Endothelial cell of umbilical vein (primary cell): ENCODE results near the gene LNPEP. TPM values are rescaled to one million over a fixed set of nuclear protein-coding genes. Genes with fewer than 3 reads are reported as not detected.

Experiments used
- BruUV-seq: library from RNA; stranded (reverse); fragments of 400-500 nt; replicated peaks from 2 replicates; lab custom pipeline; 2021; lab: Mats Ljungman, UMichigan
- CTCF ChIA-PET: fragments of 300-600, 350-600 bp; sonication (Branson Sonifier 250); formaldehyde crosslinking; loops from one replicate; lab custom pipeline; 2021; ENCODE audit warnings: antibody characterized with exemption, inconsistent platforms; lab: Charles Lee
- POLR2A ChIA-PET: fragments of 300-600, 350-600 bp; sonication (Branson Sonifier 250); formaldehyde crosslinking; loops from one replicate; lab custom pipeline; 2021; ENCODE audit warnings: antibody characterized with exemption, inconsistent platforms; lab: Charles Lee
- DNase-seq: peaks from one replicate; pipeline ENCODE4 v3.0.0-alpha.2; 2011; ENCODE audit warnings: low read depth, low spot score
- FAIRE-seq: peaks from 2 replicates; lab custom pipeline; 2011; peaks lifted over from hg19 to GRCh38; lab: Jason Lieb, UNC
- H2AFZ ChIP-seq: 2 replicates; pipeline ENCODE4 v1.6.0; 2012; ENCODE audit warnings: low read depth, low read length, control low read depth, inconsistent platforms
- H3K27ac ChIP-seq: 2 replicates; pipeline ENCODE4 v1.5.1; 2011; ENCODE audit warnings: low read depth, mild to moderate bottlenecking, control low read depth, low read length, moderate library complexity; ENCODE audit not compliant: insufficient read depth
- H3K27me3 ChIP-seq, 2 experiments: 2 replicates each; pipeline versions ENCODE4 v1.6.0 to v1.6.1; 2011; ENCODE audit warnings: low read length in 2 of 2, mixed read lengths in 1 of 2; ENCODE audit not compliant: control insufficient read depth in 2 of 2, insufficient read depth in 2 of 2
- H3K36me3 ChIP-seq, 2 experiments: 2 replicates in 1 of 2; 3 replicates in 1 of 2; pipeline ENCODE4 v1.5.1; 2011; ENCODE audit warnings: low read length in 2 of 2, mild to moderate bottlenecking in 1 of 2, moderate library complexity in 1 of 2; ENCODE audit not compliant: control insufficient read depth in 2 of 2, insufficient read depth in 2 of 2; ENCODE audit errors: extremely low read depth in 1 of 2
- H3K4me1 ChIP-seq: 3 replicates; pipeline ENCODE4 v1.5.1; 2011; ENCODE audit warnings: mild to moderate bottlenecking, low read length; ENCODE audit not compliant: control insufficient read depth, insufficient read depth; ENCODE audit errors: extremely low read depth
- H3K4me2 ChIP-seq: 2 replicates; pipeline ENCODE4 v1.6.1; 2011; ENCODE audit warnings: low read length, control low read depth, mixed read lengths; ENCODE audit not compliant: insufficient read depth
- H3K4me3 ChIP-seq, 3 experiments: fragments of 200-600 bp in 1 of 3; sonication (generic), shearing (Covaris generic) in 1 of 3; replicated peaks in 1 of 3; 2 replicates each; pipeline ENCODE4 v1.5.1; 2011 to 2016; ENCODE audit warnings: control low read depth in 3 of 3, low read length in 3 of 3, mild to moderate bottlenecking in 2 of 3, inconsistent platforms in 1 of 3, low read depth in 1 of 3, moderate library complexity in 1 of 3; ENCODE audit not compliant: insufficient read depth in 1 of 3
- H3K79me2 ChIP-seq: 2 replicates; pipeline ENCODE4 v1.6.0; 2012; ENCODE audit warnings: low read length, inconsistent platforms; ENCODE audit not compliant: control insufficient read depth, insufficient read depth
- H3K9ac ChIP-seq: replicated peaks from 2 replicates; pipeline ENCODE3; 2011; ENCODE audit warnings: low read length, control low read depth; ENCODE audit not compliant: insufficient read depth; ENCODE audit errors: extremely low read depth
- H3K9me1 ChIP-seq: replicated peaks from 3 replicates; pipeline ENCODE4 v1.6.0; 2011; ENCODE audit warnings: mild to moderate bottlenecking, low read length; ENCODE audit not compliant: control insufficient read depth, insufficient read depth; ENCODE audit errors: extremely low read depth
- H3K9me3 ChIP-seq: replicated peaks from 2 replicates; pipeline ENCODE4 v1.5.1; 2012; ENCODE audit warnings: low read length, inconsistent platforms; ENCODE audit not compliant: control insufficient read depth, insufficient read depth
- H4K20me1 ChIP-seq: replicated peaks from 2 replicates; pipeline ENCODE3; 2011; ENCODE audit warnings: mild to moderate bottlenecking, low read length; ENCODE audit not compliant: control insufficient read depth, insufficient read depth; ENCODE audit errors: extremely low read depth
- EZH2 ChIP-seq: IDR thresholded peaks from 2 replicates; pipeline ENCODE4 v1.6.1; 2012; ENCODE audit warnings: borderline replicate concordance, low read depth, mild to moderate bottlenecking, moderate library complexity, low read length, inconsistent platforms; ENCODE audit not compliant: severe bottlenecking
- FOS ChIP-seq: IDR thresholded peaks from 2 replicates; pipeline ENCODE4 v1.6.1; 2011; ENCODE audit warnings: mild to moderate bottlenecking, low read length, moderate library complexity, borderline replicate concordance; ENCODE audit not compliant: insufficient read depth
- GATA2 ChIP-seq: IDR thresholded peaks from 2 replicates; pipeline ENCODE4 v1.7.0; 2011; ENCODE audit warnings: low read depth, mild to moderate bottlenecking, moderate library complexity, mixed read lengths, low read length; ENCODE audit not compliant: insufficient read length, insufficient read depth
- JUN ChIP-seq: IDR thresholded peaks from 2 replicates; pipeline ENCODE4 v1.6.1; 2011; ENCODE audit warnings: borderline replicate concordance, low read depth; ENCODE audit not compliant: insufficient read length, insufficient read depth
- MYC ChIP-seq: IDR thresholded peaks from one replicate; pipeline ENCODE4 v1.6.1; 2011; ENCODE audit warnings: mild to moderate bottlenecking, low read depth, low read length
- POLR2A ChIP-seq: IDR thresholded peaks from 2 replicates; pipeline ENCODE4 v1.6.1; 2012; ENCODE audit warnings: low read depth, mild to moderate bottlenecking, control low read depth, low read length
- POLR2AphosphoS5 ChIP-seq: IDR thresholded peaks from 2 replicates; pipeline ENCODE4 v1.6.1; 2012; ENCODE audit warnings: low read depth, mild to moderate bottlenecking, control low read depth, low read length, moderate library complexity; ENCODE audit not compliant: insufficient read depth
- dilution Hi-C: fragments of 300-500 bp; cut with MboI; formaldehyde crosslinking; loops from one replicate; pipeline ENCODE4 v1.15.0; 2019; ENCODE audit warnings: low sequenced_read_pairs; ENCODE audit not compliant: extremely low pct_ligation_motif_present
- intact Hi-C: fragments of 100-400 bp; cut with micrococcal nuclease; formaldehyde crosslinking; loops from one replicate; pipeline ENCODE4 v1.10.0; 2022
- polyA plus RNA-seq, 4 experiments: library from polyadenylated mRNA; depleted of rRNA in 3 of 4; stranded (reverse) in 3 of 4; unstranded in 1 of 4; fragments of >200 nt; gene quantifications; 2 replicates each; pipeline versions ENCODE4 v1.2.1 to v1.2.3, GENCODE V29; 2011 to 2012; ENCODE audit warnings: missing spikeins in 1 of 4
- total RNA-seq: library from RNA; stranded (reverse); gene quantifications from 2 replicates; pipeline ENCODE4 v1.2.3, GENCODE V29; 2021
- TF ChIP-seq, protein P1 (sequence below): IDR thresholded peaks from 2 replicates; pipeline ENCODE4 v1.6.1; 2011; ENCODE audit not compliant: insufficient read depth, insufficient read length
- TF ChIP-seq, protein P2 (sequence below), 2 donors: IDR thresholded peaks; 1 replicate in 1 of 2; 2 replicates in 1 of 2; pipeline ENCODE4 v1.5.1; 2011; ENCODE audit warnings: low read length in 2 of 2, mild to moderate bottlenecking in 2 of 2, moderate library complexity in 2 of 2, control low read depth in 1 of 2, inconsistent platforms in 1 of 2, low read depth in 1 of 2; ENCODE audit not compliant: insufficient read depth in 1 of 2; ENCODE audit errors: extremely low read depth in 1 of 2

Gene LNPEP
- total and polyA plus RNA-seq, 2 donors (not counting 3 experiments of a cell fraction or from before 2014, with no cell fraction given), result 7.0 to 23.5 TPM

DNA sequence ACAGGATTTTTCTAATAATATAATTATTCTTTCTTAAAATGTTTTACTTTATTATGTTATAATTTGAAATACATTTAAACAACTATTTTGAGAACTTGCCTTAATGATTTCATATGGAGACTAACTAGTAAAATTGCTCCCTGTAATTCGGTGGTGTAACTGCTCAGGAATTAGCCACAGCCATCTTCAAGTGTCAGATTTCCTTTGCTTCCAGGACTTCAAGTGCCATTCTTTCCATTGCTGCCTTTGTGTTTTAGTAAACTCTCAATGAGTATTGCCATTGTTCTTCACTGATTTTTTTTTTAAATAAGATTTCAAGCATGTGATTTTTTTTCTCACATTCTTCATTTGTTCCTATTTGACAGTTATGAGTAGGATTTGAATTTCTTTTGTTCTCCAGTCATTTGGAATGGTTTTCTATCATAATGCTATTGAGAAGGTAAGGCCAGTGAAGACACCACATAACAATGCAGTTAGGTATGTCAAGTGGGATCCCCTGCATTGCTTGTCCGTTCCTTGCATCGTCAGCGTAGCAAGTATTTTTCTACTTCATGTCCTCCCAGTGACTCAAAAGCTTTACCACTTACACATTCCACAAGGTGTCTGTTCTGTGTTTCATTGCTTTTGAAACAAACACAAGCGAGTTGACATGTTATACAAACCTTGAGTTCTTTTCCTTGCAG, 83.7 kb downstream of the LNPEP start:
- Histone ChIP-seq H3K36me3 (peaks cover 0 to 3% of the 10 kb centered on the region in 2 experiments), H4K20me1 (no peaks in the 10 kb centered on the region), H3K27me3 (no peaks in the 10 kb centered on the region), H3K4me3 (no peak overlapping the region), H3K9me3 (no peaks in the 10 kb centered on the region), H3K27ac (no peak overlapping the region), H3K9ac (no peak overlapping the region), H3K4me2 (no peak overlapping the region), H3K79me2 (no peaks in the 10 kb centered on the region), H2AFZ (no peak overlapping the region), H3K4me1 (no peaks in the 10 kb centered on the region), H3K9me1 (no peaks in the 10 kb centered on the region)
- POLR2A ChIA-PET, result no interaction called here
- FAIRE-seq (no peak), DNase-seq (peak; percentile 28)
- intact Hi-C loops, result no loop called here
- CTCF ChIA-PET, result interaction anchor here (2.0 kb wide), 1 partner anchor 23 kb away, joined by 5 read pairs; no protein-coding TSS in a partner anchor
- BruUV-seq, result no TSS peak
- TF ChIP-seq POLR2A (no peak), POLR2AphosphoS5 (no peak)
- TF ChIP-seq, protein P1, sequence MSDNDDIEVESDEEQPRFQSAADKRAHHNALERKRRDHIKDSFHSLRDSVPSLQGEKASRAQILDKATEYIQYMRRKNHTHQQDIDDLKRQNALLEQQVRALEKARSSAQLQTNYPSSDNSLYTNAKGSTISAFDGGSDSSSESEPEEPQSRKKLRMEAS, result no peak
- dilution Hi-C loops, result no loop called here

DNA sequence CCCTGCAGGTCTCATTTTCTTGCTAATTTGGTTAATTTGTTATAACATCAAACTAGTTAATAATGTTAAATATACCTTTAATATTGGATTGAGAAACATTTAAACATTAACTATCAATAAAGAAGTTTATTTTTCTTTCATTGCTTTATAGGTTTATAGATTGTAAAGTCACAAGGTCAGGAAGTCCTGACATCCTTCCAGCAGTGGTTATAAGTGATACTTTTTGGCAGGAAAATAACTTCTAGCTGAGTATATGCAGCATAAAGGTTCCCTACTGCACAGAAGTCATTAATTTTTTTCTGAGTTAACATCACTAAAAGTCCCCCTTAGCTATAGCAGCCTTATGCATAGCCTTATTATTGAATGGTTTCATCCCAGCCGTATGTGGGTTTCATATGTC, 85.5 kb downstream of the LNPEP start:
- no peak for FAIRE-seq
- POLR2A ChIA-PET, result no interaction called here

More for the DNA sequence above, 85.5 kb downstream of the LNPEP start:
- intact Hi-C loops, result no loop called here
- H3K27ac ChIP-seq, result no peak overlapping the region
- H3K4me3 ChIP-seq, result no peak overlapping the region
- TF ChIP-seq POLR2A, result no peak
- TF ChIP-seq GATA2, result no peak
- TF ChIP-seq, protein P1, result no peak
- TF ChIP-seq EZH2, result no peak
- no peak for TF ChIP-seq MYC
- TF ChIP-seq POLR2AphosphoS5, result no peak
- TF ChIP-seq, protein P2, sequence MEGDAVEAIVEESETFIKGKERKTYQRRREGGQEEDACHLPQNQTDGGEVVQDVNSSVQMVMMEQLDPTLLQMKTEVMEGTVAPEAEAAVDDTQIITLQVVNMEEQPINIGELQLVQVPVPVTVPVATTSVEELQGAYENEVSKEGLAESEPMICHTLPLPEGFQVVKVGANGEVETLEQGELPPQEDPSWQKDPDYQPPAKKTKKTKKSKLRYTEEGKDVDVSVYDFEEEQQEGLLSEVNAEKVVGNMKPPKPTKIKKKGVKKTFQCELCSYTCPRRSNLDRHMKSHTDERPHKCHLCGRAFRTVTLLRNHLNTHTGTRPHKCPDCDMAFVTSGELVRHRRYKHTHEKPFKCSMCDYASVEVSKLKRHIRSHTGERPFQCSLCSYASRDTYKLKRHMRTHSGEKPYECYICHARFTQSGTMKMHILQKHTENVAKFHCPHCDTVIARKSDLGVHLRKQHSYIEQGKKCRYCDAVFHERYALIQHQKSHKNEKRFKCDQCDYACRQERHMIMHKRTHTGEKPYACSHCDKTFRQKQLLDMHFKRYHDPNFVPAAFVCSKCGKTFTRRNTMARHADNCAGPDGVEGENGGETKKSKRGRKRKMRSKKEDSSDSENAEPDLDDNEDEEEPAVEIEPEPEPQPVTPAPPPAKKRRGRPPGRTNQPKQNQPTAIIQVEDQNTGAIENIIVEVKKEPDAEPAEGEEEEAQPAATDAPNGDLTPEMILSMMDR (IDR thresholded peaks at IDR 0.05; ENCODE audit: extremely low read depth in 1 of 2, insufficient read depth in 1 of 2, low read depth in 1 of 2, low read length in 2 of 2), result no peak
- TF ChIP-seq JUN, result no peak
- no peak for TF ChIP-seq FOS
- no peaks in the 10 kb centered on the region for H3K27me3 ChIP-seq
- DNase-seq, result peak; percentile 36
- no peaks in the 10 kb centered on the region for H3K4me1 ChIP-seq
- H3K9me3 ChIP-seq, result no peaks in the 10 kb centered on the region
- no peak overlapping the region for H3K9ac ChIP-seq
- peaks cover 0 to 7% of the 10 kb centered on the region in 2 experiments for H3K36me3 ChIP-seq
- no peaks in the 10 kb centered on the region for H4K20me1 ChIP-seq
- dilution Hi-C loops, result no loop called here
- no peak overlapping the region for H3K4me2 ChIP-seq
- H3K79me2 ChIP-seq, result no peaks in the 10 kb centered on the region
- H3K9me1 ChIP-seq, result no peaks in the 10 kb centered on the region
- CTCF ChIA-PET, result interaction anchor here (0.9 to 1.9 kb wide), 5 partner anchors 11 to 153 kb away, joined by 3 to 7 read pairs (median 6); partner anchors contain the start of gene LIX1
- BruUV-seq, result no TSS peak
- no peak overlapping the region for H2AFZ ChIP-seq
